Subcutaneous abdominal adipose tissue (tissue), 5 donors: ENCODE data around the gene ZNF521.

Experiments
- H3K27ac ChIP-seq: one replicate; pipeline ENCODE4 v1.7.0; 2013; ENCODE audit warnings: low read depth, mild to moderate bottlenecking, inconsistent platforms, low read length, moderate library complexity
- H3K27me3 ChIP-seq, 5 donors: one replicate each; pipeline ENCODE4 v1.7.0; 2013; ENCODE audit warnings: low read length in 5 of 5, inconsistent platforms in 1 of 5; ENCODE audit not compliant: control insufficient read depth in 5 of 5, insufficient read depth in 4 of 5
- H3K36me3 ChIP-seq, 5 donors: one replicate each; pipeline ENCODE4 v1.7.0; 2013; ENCODE audit warnings: low read length in 5 of 5; ENCODE audit not compliant: control insufficient read depth in 5 of 5, insufficient read depth in 5 of 5
- H3K4me1 ChIP-seq, 5 donors: one replicate each; pipeline ENCODE4 v1.7.0; 2013; ENCODE audit warnings: low read length in 5 of 5, mild to moderate bottlenecking in 3 of 5, moderate library complexity in 1 of 5; ENCODE audit not compliant: control insufficient read depth in 5 of 5, insufficient read depth in 5 of 5
- H3K4me3 ChIP-seq, 5 donors: one replicate each; pipeline ENCODE4 v1.7.0; 2013; ENCODE audit warnings: low read length in 5 of 5, low read depth in 1 of 5
- H3K9ac ChIP-seq, 5 donors: one replicate each; pipeline ENCODE4 v1.7.0; 2013; ENCODE audit warnings: low read length in 5 of 5, mild to moderate bottlenecking in 4 of 5, moderate library complexity in 3 of 5
- H3K9me3 ChIP-seq, 5 donors: one replicate each; pipeline ENCODE4 v1.7.0; 2013; ENCODE audit warnings: low read length in 5 of 5; ENCODE audit not compliant: control insufficient read depth in 5 of 5
- donor health status: healthy.
- donor health status: healthy.
- donor health status: healthy.
- donor health status: healthy.
- donor health status: healthy.

ZNF521 gene

DNA sequence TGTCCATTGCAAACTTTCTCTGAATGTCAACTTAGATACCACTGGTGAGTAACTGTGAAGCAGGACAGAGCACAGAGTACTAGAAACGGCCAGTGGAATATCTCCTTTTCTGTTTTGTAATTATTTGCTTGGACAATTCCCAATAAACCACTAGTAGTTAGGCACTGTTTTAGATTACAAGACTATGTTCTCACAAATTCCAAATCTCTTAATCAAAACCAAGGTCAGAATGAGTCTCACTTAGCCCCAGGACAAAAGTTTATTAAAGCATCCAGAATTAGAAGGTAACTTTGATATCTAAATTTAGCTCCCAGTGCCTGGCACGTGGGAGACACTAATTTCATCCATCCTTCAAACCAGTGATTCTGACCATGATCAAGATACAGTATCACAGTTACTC is 89.0 kb downstream of the ZNF521 start:
- H3K9ac ChIP-seq: no peak overlapping the region
- no peaks in the 10 kb centered on the region for H3K9me3 ChIP-seq
- H3K4me1 ChIP-seq: no peaks in the 10 kb centered on the region
- no peaks in the 10 kb centered on the region for H3K27me3 ChIP-seq
- H3K27ac ChIP-seq: no peak overlapping the region
- H3K4me3 ChIP-seq: no peak overlapping the region
- H3K36me3 ChIP-seq: peaks cover 0 to 6% (median 4%) of the 10 kb centered on the region in 5 donors

- Histone ChIP-seq H3K4me1 (no peaks in the 10 kb centered on the region), H3K36me3 (peaks cover 0 to 4% (median 4%) of the 10 kb centered on the region in 5 donors), H3K27ac (no peak overlapping the region), H3K9me3 (no peaks in the 10 kb centered on the region), H3K27me3 (no peaks in the 10 kb centered on the region), H3K4me3 (no peak overlapping the region), H3K9ac (no peak overlapping the region)
Measured at GRCh38 chr18:25261768-25262167, 90.2 kb downstream of the ZNF521 start.

DNA sequence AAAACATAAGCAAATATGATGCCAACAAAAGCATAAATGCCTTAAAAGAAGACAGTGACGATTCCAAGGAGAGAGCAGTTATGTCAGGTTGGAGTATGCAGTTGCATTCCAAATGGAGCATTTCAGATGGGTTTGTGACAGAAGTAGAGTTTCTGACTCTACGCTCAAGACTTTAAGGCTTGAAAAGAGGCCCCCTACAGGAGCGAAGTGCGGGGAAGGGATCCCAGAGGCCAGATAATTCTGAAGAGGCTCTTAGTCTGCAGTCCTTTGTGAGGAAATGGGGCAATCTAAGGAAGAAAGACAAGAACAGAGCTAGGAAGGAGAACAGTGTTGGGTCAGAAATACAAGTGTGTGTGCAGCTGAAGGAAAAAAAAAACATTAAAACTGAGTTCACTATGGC is 95.5 kb downstream of the ZNF521 start:
- Histone ChIP-seq H3K4me3 (no peak overlapping the region), H3K4me1 (peaks cover 0 to 12% (median 0%) of the 10 kb centered on the region in 5 donors), H3K9ac (no peak overlapping the region), H3K9me3 (no peaks in the 10 kb centered on the region), H3K27me3 (no peaks in the 10 kb centered on the region), H3K36me3 (peaks cover 0 to 4% (median 4%) of the 10 kb centered on the region in 5 donors), H3K27ac (no peak overlapping the region)

- Histone ChIP-seq H3K9me3 (no peaks in the 10 kb centered on the region), H3K9ac (peak overlapping the region in 1 of 5 donors; percentile 28)
Measured at GRCh38 chr18:25253779-25254178, 98.2 kb downstream of the ZNF521 start.

GRCh38 chr18:25253136-25253535 is 98.8 kb downstream of the ZNF521 start:
- Histone ChIP-seq H3K4me1 (peaks cover 0 to 29% (median 11%) of the 10 kb centered on the region in 5 donors), H3K27me3 (no peaks in the 10 kb centered on the region), H3K4me3 (no peak overlapping the region), H3K9ac (no peak overlapping the region), H3K27ac (peak overlapping the region; percentile 38), H3K9me3 (no peaks in the 10 kb centered on the region), H3K36me3 (no peaks in the 10 kb centered on the region)

More at GRCh38 chr18:25253779-25254178, 98.2 kb downstream of the ZNF521 start:
- Histone ChIP-seq H3K36me3 (no peaks in the 10 kb centered on the region), H3K4me1 (peaks cover 0 to 29% (median 11%) of the 10 kb centered on the region in 5 donors), H3K27ac (peak overlapping the region; percentile 38), H3K4me3 (no peak overlapping the region), H3K27me3 (no peaks in the 10 kb centered on the region)

DNA sequence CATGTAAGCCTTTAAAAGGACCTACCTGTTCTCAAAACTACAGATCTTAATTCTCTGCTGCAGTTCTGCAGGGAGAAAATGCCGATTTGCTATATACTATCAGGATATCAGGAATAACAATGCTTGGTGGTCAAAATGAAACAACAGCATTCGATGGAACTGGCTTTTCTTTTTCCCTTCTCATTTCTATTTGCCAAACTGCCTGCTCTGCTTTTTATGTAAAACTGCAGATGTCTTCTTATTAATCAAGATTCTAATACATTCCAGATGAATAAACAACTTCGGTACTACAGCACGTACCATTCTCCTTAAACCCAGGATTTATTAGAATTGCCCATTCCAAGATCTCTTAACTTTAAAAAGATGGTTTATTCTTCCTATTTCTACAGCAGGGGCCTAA is 100.9 kb downstream of the ZNF521 start:
- Histone ChIP-seq H3K9me3 (no peaks in the 10 kb centered on the region), H3K4me1 (peaks cover 0 to 29% (median 11%) of the 10 kb centered on the region in 5 donors), H3K4me3 (peak overlapping the region in 1 of 5 donors; percentile 9), H3K27me3 (no peaks in the 10 kb centered on the region), H3K9ac (no peak overlapping the region), H3K27ac (peak overlapping the region; percentile 25), H3K36me3 (no peaks in the 10 kb centered on the region)

DNA sequence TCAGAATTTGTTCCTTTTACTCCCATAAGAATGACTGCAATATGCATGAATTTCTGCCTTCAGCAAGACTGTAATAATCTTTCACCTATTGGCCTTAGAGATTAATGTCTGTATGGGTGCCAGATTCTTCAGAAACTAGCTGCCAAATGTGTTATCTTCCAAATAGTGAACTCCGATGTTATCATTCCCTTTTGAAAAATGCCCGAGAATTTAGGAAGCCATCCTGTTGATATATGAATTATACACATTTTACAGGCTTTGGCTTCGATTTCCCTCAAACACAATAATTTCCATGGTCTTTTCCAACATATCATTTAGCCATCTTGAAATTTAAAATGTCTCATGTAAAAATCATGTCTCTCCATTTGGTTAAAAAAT is 101.5 kb downstream of the ZNF521 start:
- peaks cover 0 to 29% (median 11%) of the 10 kb centered on the region in 5 donors for H3K4me1 ChIP-seq
- peak overlapping the region in 1 of 5 donors; percentile 7 for H3K9ac ChIP-seq
- H3K27me3 ChIP-seq: no peaks in the 10 kb centered on the region
- H3K27ac ChIP-seq: peak overlapping the region; percentile 28
- H3K36me3 ChIP-seq: no peaks in the 10 kb centered on the region
- H3K9me3 ChIP-seq: no peaks in the 10 kb centered on the region
- peak overlapping the region in 2 of 5 donors; percentile 22 to 29 for H3K4me3 ChIP-seq

- Histone ChIP-seq H3K9me3 (no peaks in the 10 kb centered on the region), H3K36me3 (no peaks in the 10 kb centered on the region), H3K4me1 (peaks cover 0 to 26% (median 11%) of the 10 kb centered on the region in 5 donors), H3K4me3 (no peak overlapping the region), H3K9ac (no peak overlapping the region), H3K27ac (no peak overlapping the region), H3K27me3 (no peaks in the 10 kb centered on the region)
Measured at GRCh38 chr18:25248755-25249154, 103.2 kb downstream of the ZNF521 start.

- H3K9ac ChIP-seq: no peak overlapping the region
- no peak overlapping the region for H3K27ac ChIP-seq
- H3K4me1 ChIP-seq: peaks cover 0 to 19% (median 11%) of the 10 kb centered on the region in 5 donors
- no peaks in the 10 kb centered on the region for H3K9me3 ChIP-seq
- H3K4me3 ChIP-seq: no peak overlapping the region
- H3K27me3 ChIP-seq: no peaks in the 10 kb centered on the region
- H3K36me3 ChIP-seq: no peaks in the 10 kb centered on the region
Measured at GRCh38 chr18:25247725-25248124, 104.2 kb downstream of the ZNF521 start.

GRCh38 chr18:25244924-25245698 is 106.9 kb downstream of the ZNF521 start:
- Histone ChIP-seq H3K27me3 (no peaks in the 10 kb centered on the region), H3K4me3 (no peak overlapping the region), H3K9me3 (no peaks in the 10 kb centered on the region), H3K9ac (no peak overlapping the region), H3K36me3 (no peaks in the 10 kb centered on the region), H3K27ac (no peak overlapping the region), H3K4me1 (peaks cover 0 to 6% (median 5%) of the 10 kb centered on the region in 5 donors)
